T47D (cell line): Measurements from ENCODE around the gene ZNF784.
A peak's percentile ranks its signal among the peaks of the same experiment; 100 is the strongest.

Experiments used
- DNase-seq, 2 experiments: peaks; one replicate each; pipeline versions ENCODE4 v3.0.0 to v3.0.0-alpha.2; 2011 to 2012; ENCODE audit warnings: low read depth in 1 of 2, low spot score in 1 of 2
- JUND ChIP-seq: IDR thresholded peaks from 2 replicates; pipeline ENCODE4 v1.6.1; 2012; ENCODE audit warnings: low read depth
- in situ Hi-C: cut with HindIII; loops from 2 replicates; pipeline ENCODE4 v1.10.0; 2016; ENCODE audit warnings: low sequenced_read_pairs, low pct_unique_long_range_greater_than_20kb

ZNF784 gene

GRCh38 chr19:55644842-55645511 lies 20.6 kb upstream of the ZNF784 start:
- in situ Hi-C loops, result no loop called here
- DNase-seq, result no peak
- no peak for TF ChIP-seq JUND

DNA sequence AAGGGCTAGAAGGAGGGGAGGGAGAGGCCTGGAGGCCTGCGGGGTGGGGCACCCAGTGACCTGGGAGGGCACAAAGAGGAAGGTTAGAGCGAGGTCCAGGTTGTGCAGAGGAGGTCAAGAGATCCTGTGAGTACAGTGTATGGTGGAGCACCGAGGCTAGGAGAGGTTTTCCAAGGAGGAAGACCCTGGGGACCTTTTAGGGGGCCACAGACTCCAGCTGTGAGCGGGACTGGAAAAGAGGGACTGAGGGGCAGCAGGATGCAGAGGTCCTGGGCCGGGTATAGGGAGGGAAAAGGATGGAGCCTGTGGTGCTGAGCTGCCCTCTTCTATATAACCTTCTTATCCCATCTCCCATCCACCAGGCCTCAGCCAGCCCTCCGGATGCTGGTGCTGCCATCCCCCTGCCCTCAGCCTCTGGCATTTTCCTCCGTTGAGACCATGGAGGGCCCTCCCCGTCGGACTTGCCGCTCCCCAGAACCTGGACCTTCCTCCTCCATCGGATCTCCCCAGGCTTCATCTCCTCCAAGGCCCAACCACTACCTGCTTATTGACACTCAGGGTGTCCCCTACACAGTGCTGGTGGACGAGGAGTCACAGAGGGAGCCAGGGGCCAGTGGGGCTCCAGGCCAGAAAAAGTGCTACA lies 19.9 kb upstream of the ZNF784 start:
- in situ Hi-C loops, result no loop called here
- no peak for TF ChIP-seq JUND
- DNase-seq, result no peak

DNA sequence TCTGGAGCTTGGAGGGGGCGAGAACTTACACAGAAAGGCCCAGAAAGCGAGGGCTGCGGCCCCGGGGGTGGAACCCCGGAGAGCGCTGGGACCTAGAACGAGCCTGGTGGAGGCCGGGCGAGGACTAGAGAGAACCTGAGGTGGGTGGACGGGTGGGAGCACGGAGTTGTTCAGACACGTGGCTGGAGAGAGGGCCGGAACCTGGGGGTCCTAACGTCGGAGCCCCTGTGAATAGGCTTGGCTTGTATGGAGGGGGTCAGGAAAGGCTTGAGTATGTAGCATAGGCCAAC lies 19.5 kb upstream of the ZNF784 start:
- no peak for TF ChIP-seq JUND
- in situ Hi-C loops, result no loop called here

DNA sequence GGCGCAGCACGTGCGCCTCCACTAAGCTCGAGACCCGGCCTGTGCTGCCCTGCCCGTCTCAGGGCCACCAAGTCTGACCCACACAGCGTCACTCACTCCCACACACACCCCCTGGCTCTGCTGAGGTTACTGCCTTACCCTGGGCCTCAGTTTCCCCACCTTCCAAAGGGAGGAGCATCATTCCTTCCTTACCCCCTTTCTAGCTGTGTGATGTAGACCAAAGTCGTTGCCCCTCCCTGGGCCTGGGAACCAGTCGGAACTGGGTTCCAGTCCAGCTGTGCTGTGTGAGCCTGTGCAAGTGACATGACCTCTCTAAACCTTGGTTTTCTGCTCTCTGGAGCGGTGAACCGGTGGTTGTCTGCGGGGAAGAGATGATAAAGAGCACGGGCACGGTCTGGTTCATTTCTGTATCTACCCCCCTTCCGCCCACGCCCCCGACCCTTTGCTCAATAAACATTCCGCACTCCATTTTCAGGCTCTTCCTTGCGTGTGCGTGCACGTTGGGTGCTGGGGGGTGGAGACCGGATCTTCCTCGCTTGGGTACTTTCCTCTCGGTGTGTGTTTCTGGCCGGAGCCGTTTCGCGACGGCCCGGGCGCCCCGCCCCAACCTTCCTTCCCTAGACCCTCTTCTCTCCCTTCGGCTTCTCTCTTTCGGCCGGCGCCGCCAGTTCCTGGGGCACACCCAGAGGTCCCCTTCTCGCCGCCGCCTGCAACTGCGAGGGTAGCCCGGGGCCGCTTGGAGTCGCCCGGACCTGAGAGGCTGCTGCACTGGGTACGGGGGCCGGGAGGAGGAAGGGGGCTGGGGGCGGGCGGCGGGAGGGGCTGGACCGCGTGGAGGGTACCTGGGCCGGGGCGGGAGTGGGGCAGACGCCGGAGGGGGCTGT lies 18.9 kb upstream of the ZNF784 start, which contains the start of gene ZNF581:
Gene ZNF581 (plus strand): TSS at position 647 of the 884 bp plus-strand sequence. CDS start 923 bp downstream, outside the sequence.
- no peak for TF ChIP-seq JUND
- in situ Hi-C loops, result no loop called here
- DNase-seq, result peak; percentile 78 to 79

More for the DNA sequence above, 19.5 kb upstream of the ZNF784 start:
- DNase-seq, result no peak

GRCh38 chr19:55642153-55643002 lies 18.0 kb upstream of the ZNF784 start:
- TF ChIP-seq JUND, result no peak
- DNase-seq, result peak in 1 of 2 experiments; percentile 30
- in situ Hi-C loops, result no loop called here

GRCh38 chr19:55641426-55642152 lies 17.2 kb upstream of the ZNF784 start:
- TF ChIP-seq JUND, result no peak
- no peak for DNase-seq
- in situ Hi-C loops, result no loop called here

- peak; percentile 51 to 79 for DNase-seq
- in situ Hi-C loops, result no loop called here
- TF ChIP-seq JUND, result no peak
Measured at GRCh38 chr19:55640577-55641425, 16.4 kb upstream of the ZNF784 start, which contains the start of gene ZNF580. Gene ZNF580, plus strand, starts transcription at chr19:55641002. Its CDS starts 1,507 bp downstream, at chr19:55642509.

DNA sequence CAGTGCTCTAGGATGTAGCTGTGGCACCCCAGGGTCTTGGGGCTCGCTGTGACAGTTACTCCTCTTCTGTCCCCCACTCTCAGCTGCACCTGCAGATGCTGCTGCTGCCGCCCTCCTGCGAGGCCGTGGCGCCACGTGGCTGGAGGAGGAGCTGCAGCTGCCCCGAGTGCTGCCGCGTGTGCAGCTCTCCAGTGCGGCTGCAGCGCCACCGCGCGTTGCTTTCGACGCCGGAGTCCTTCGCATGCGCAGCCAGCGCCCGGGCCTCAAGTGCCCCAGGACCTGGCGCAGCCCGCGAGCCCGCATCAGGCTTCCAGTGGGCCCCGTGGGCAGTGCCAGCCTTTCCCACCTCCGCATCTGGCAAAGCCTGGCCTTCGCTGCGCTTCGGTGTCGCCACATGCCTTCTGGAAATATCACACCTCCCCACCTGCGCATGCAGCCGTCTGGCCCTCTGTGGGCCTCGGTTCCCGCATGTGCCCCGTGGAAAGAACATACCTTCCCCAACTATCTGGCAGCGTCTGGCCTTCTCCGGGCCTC lies 15.7 kb upstream of the ZNF784 start:
- in situ Hi-C loops, result no loop called here
- no peak for TF ChIP-seq JUND
- DNase-seq, result peak in 1 of 2 experiments; percentile 74

DNA sequence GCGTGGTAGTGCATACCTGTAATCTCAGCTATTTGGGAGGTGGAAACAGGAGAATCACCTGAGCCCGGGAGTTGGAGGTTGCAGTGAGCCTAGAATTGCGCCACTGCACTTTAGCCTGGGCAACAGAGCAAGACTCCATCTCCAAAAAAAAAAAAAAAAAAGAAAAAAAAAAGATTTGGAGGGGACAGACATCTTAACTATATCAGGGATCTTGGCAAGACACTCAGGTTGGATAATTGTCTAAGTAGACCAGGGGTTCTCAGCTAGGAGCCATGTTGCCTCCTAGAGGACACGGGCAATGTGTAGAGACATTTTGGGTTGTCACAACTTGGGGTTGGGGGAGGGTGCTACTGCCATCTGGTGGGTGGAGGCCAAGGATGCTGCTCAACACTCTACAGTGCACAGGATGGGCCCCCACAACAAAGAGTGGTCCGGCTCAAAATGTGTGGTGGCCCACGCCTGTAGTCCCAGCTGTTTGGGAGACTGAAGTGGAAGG lies 14.5 kb upstream of the ZNF784 start:
- in situ Hi-C loops, result no loop called here
- TF ChIP-seq JUND, result no peak
- DNase-seq, result peak in 1 of 2 experiments; percentile 68

GRCh38 chr19:55637534-55637933 lies 13.2 kb upstream of the ZNF784 start:
- in situ Hi-C loops, result no loop called here

More at GRCh38 chr19:55637534-55637933, 13.2 kb upstream of the ZNF784 start:
- TF ChIP-seq JUND, result no peak
- DNase-seq, result no peak
